ENCODE results near the gene RESF1.

DNA sequence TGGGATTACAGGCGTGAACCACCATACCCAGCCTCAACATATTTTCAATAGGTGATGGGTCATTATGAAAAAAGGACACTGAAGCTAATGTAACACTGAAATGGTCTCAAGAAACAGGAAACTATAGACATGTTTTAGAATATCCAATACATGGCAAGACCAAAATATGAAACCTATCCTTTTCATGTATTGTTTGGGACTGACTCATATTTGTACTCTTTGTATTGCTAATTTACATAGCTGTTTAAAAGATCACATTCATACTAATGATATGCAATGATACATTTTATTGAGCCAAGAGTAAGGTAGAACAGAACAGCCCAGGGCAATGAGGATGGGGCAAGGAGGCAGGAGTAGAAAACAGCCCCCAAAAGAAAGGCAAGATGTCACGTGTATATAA, 32.6 kb downstream of the RESF1 start:
- no peak for TF ChIP-seq POLR2A (IDR thresholded peaks at IDR 0.05)
- TF ChIP-seq, protein P1, sequence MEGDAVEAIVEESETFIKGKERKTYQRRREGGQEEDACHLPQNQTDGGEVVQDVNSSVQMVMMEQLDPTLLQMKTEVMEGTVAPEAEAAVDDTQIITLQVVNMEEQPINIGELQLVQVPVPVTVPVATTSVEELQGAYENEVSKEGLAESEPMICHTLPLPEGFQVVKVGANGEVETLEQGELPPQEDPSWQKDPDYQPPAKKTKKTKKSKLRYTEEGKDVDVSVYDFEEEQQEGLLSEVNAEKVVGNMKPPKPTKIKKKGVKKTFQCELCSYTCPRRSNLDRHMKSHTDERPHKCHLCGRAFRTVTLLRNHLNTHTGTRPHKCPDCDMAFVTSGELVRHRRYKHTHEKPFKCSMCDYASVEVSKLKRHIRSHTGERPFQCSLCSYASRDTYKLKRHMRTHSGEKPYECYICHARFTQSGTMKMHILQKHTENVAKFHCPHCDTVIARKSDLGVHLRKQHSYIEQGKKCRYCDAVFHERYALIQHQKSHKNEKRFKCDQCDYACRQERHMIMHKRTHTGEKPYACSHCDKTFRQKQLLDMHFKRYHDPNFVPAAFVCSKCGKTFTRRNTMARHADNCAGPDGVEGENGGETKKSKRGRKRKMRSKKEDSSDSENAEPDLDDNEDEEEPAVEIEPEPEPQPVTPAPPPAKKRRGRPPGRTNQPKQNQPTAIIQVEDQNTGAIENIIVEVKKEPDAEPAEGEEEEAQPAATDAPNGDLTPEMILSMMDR (IDR thresholded peaks at IDR 0.05): no peak

Data from lower leg skin (tissue), 3 donors.